Kidney tubule cell (primary cell): ENCODE data around the gene CNIH2.
"Not testable (repeated sequence)": the region's sequence is repeated elsewhere in the genome, so short reads cannot be mapped to it uniquely, and the experiment has no call there.

Source experiments
- DNase-seq: peaks from one replicate; pipeline ENCODE4 v3.0.0-alpha.2; 2018; ENCODE audit warnings: low spot score

The CNIH2 gene

GRCh38 chr11:66259956-66260355 is 18.0 kb upstream of the CNIH2 start:
- DNase-seq, result no peak

- DNase-seq, result no peak
Measured at GRCh38 chr11:66261578-66261977, 16.4 kb upstream of the CNIH2 start.

- no peak for DNase-seq
Measured at GRCh38 chr11:66262191-66262590, 15.8 kb upstream of the CNIH2 start.

- no peak for DNase-seq
Measured at GRCh38 chr11:66262696-66263095, 15.3 kb upstream of the CNIH2 start.

- no peak for DNase-seq
Measured at GRCh38 chr11:66263231-66263630, 14.7 kb upstream of the CNIH2 start.

GRCh38 chr11:66263785-66264184 is 14.2 kb upstream of the CNIH2 start:
- DNase-seq, result no peak

- no peak for DNase-seq
Measured at GRCh38 chr11:66264383-66264782, 13.6 kb upstream of the CNIH2 start.

GRCh38 chr11:66264914-66265313 is 13.1 kb upstream of the CNIH2 start:
- peak; percentile 31 for DNase-seq

- DNase-seq, result no peak
Measured at GRCh38 chr11:66265531-66266377, 12.2 kb upstream of the CNIH2 start.

GRCh38 chr11:66266378-66267038 is 11.5 kb upstream of the CNIH2 start:
- DNase-seq, result no peak

- no peak for DNase-seq
Measured at GRCh38 chr11:66267039-66267378, 11.0 kb upstream of the CNIH2 start.

- DNase-seq, result peak; percentile 80
Measured at GRCh38 chr11:66267379-66268243, 10.4 kb upstream of the CNIH2 start.

GRCh38 chr11:66268244-66268951 is 9.6 kb upstream of the CNIH2 start, which contains the start of gene RAB1B:
Gene RAB1B (plus strand): TSS chr11:66268639. CDS start chr11:66268680, 41 bp downstream.
- peak; percentile 99 for DNase-seq

- DNase-seq, result peak; percentile 48
Measured at GRCh38 chr11:66268952-66269905, 8.7 kb upstream of the CNIH2 start.

GRCh38 chr11:66271816-66272215 is 6.2 kb upstream of the CNIH2 start:
- no peak for DNase-seq

- DNase-seq, result no peak
Measured at GRCh38 chr11:66272596-66272995, 5.4 kb upstream of the CNIH2 start.

- DNase-seq, result no peak
Measured at GRCh38 chr11:66274219-66274618, 3.8 kb upstream of the CNIH2 start.

GRCh38 chr11:66275396-66275795 is 2.6 kb upstream of the CNIH2 start:
- DNase-seq, result no peak

- no peak for DNase-seq
Measured at GRCh38 chr11:66275984-66276612, 1.9 kb upstream of the CNIH2 start.

GRCh38 chr11:66276619-66277018 is 1.4 kb upstream of the CNIH2 start:
- DNase-seq, result not testable (repeated sequence)
